Astrocyte of the spinal cord (primary cell): Measurements from ENCODE around the gene IZUMO2.
"Not testable (repeated sequence)": the region's sequence is repeated elsewhere in the genome, so short reads cannot be mapped to it uniquely, and the experiment has no call there.

Experiments
- DNase-seq: peaks from one replicate; pipeline ENCODE4 v3.0.0; 2011; ENCODE audit warnings: low read depth, low spot score
- H3K4me3 ChIP-seq: 2 replicates; pipeline ENCODE4 v1.5.1; 2011; ENCODE audit warnings: low read depth, mild to moderate bottlenecking, low read length, moderate library complexity
- CTCF ChIP-seq: IDR thresholded peaks from 2 replicates; pipeline ENCODE4 v1.5.1; 2012; ENCODE audit warnings: low read depth, mild to moderate bottlenecking, low read length, inconsistent platforms
- in situ Hi-C: cut with HindIII; loops from 2 replicates; pipeline ENCODE4 v1.10.0; 2017; ENCODE audit warnings: low sequenced_read_pairs

The IZUMO2 gene

GRCh38 chr19:50152578-50152977, 10.5 kb downstream of the IZUMO2 start:
- in situ Hi-C loops, result no loop called here
- H3K4me3 ChIP-seq, result no peak overlapping the region
- DNase-seq, result no peak
- TF ChIP-seq CTCF, result no peak

- H3K4me3 ChIP-seq, result no peak overlapping the region
- TF ChIP-seq CTCF, result no peak
- in situ Hi-C loops, result no loop called here
- no peak for DNase-seq
Measured at GRCh38 chr19:50148528-50148927, 14.6 kb downstream of the IZUMO2 start.

GRCh38 chr19:50147462-50148423, 15.3 kb downstream of the IZUMO2 start:
- peak; percentile 93 for DNase-seq
- peak; percentile 68 for TF ChIP-seq CTCF
- H3K4me3 ChIP-seq, result peak overlapping the region; percentile 55
- in situ Hi-C loops, result no loop called here

- DNase-seq, in situ Hi-C loops: not testable (repeated sequence)
Measured at GRCh38 chr19:50141921-50142320, 21.2 kb downstream of the IZUMO2 start.

GRCh38 chr19:50140118-50140845, 22.8 kb downstream of the IZUMO2 start:
- H3K4me3 ChIP-seq, in situ Hi-C loops, DNase-seq: not testable (repeated sequence)

More at GRCh38 chr19:50141921-50142320, 21.2 kb downstream of the IZUMO2 start:
- H3K4me3 ChIP-seq, result not testable (repeated sequence)

- DNase-seq, H3K4me3 ChIP-seq, in situ Hi-C loops: not testable (repeated sequence)
Measured at GRCh38 chr19:50136603-50137365, 26.3 kb downstream of the IZUMO2 start.

GRCh38 chr19:50135856-50136602, 27.1 kb downstream of the IZUMO2 start:
- in situ Hi-C loops, DNase-seq, H3K4me3 ChIP-seq: not testable (repeated sequence)

GRCh38 chr19:50134777-50135719, 28.0 kb downstream of the IZUMO2 start:
- DNase-seq, in situ Hi-C loops, H3K4me3 ChIP-seq: not testable (repeated sequence)

DNA sequence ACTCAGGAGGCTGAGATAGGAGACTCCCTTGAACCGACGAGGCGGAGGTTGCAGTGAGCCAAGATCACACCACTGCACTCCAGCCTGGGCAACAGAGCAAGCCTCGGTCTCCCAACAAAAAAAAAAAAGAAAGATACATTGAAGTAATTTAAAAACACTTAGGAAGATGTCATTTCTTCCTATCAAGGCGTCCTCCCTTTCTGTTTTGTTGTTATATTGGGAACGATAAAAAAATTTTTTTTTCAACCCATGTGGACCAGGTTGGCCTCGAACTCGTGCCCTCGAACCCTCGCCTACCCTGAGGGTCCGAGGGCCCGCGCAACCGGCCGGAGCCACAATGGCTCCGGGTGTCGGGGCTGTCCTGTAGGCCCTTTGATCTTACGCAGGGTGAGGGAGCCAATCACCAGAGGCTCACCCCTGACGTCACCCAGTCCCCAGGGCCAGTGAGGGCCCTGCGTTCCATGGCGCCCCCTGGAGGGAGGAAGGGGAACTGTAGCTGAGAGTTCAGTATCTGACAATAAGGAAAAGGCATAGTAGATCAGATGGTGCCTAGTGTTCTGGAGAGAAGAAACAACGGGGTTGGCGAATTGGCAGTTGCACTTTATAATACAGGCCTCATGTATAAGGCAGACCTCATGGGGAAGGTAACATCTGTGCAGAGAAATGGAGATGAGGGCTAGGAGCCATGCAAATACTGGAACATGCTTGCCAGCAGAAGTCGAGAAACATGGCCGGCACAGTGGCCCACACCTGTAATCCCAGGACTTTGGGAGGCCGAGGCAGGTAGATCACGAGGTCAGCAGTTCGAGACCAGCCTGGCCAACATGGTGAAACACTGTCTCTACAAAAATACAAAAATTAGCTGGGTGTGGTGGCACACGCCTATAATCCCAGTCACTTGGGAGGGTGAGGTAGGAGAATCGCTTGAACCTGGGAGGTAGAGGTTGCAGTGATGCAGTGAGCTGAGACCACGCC, 29.3 kb downstream of the IZUMO2 start:
- H3K4me3 ChIP-seq, DNase-seq, in situ Hi-C loops: not testable (repeated sequence)

GRCh38 chr19:50104012-50104411, 59.1 kb downstream of the IZUMO2 start:
- DNase-seq, H3K4me3 ChIP-seq, in situ Hi-C loops: not testable (repeated sequence)

GRCh38 chr19:50103405-50103804, 59.7 kb downstream of the IZUMO2 start:
- DNase-seq, H3K4me3 ChIP-seq, in situ Hi-C loops: not testable (repeated sequence)
